Measurements from ENCODE around the gene TNFAIP2. TPM values are rescaled to one million over a fixed set of nuclear protein-coding genes. Genes with fewer than 3 reads are reported as not detected.

The TNFAIP2 gene
- total and polyA plus RNA-seq, 2 donors (not counting 3 experiments of a cell fraction or from before 2014, with no cell fraction given), result 31.6 to 42.7 TPM

GRCh38 chr14:103118018-103118662 is 5.1 kb upstream of the TNFAIP2 start:
- Histone ChIP-seq H3K4me2 (ENCODE audit: insufficient read depth, low read length) (no peak overlapping the region), H2AFZ (ENCODE audit: low read depth, low read length) (peak overlapping the region; percentile 46), H4K20me1 (replicated peaks; ENCODE audit: control insufficient read depth, extremely low read depth, insufficient read depth, low read length) (no peaks in the 10 kb centered on the region), H3K27me3 (ENCODE audit: control insufficient read depth in 2 of 2, insufficient read depth in 2 of 2, low read length in 2 of 2) (no peaks in the 10 kb centered on the region), H3K9me3 (replicated peaks; ENCODE audit: control insufficient read depth, insufficient read depth, low read length) (no peaks in the 10 kb centered on the region), H3K9ac (replicated peaks; ENCODE audit: extremely low read depth, insufficient read depth, low read length) (no peak overlapping the region), H3K4me3 (replicated peaks in 1 of 3; ENCODE audit: insufficient read depth in 1 of 3, low read depth in 1 of 3, low read length in 3 of 3) (no peak overlapping the region), H3K27ac (ENCODE audit: insufficient read depth, low read depth, low read length) (no peak overlapping the region), H3K9me1 (replicated peaks; ENCODE audit: control insufficient read depth, extremely low read depth, insufficient read depth, low read length) (no peaks in the 10 kb centered on the region), H3K4me1 (ENCODE audit: control insufficient read depth, extremely low read depth, insufficient read depth, low read length) (peaks cover 26% of the 10 kb centered on the region), H3K36me3 (ENCODE audit: control insufficient read depth in 2 of 2, extremely low read depth in 1 of 2, insufficient read depth in 2 of 2, low read length in 2 of 2) (no peaks in the 10 kb centered on the region), H3K79me2 (ENCODE audit: control insufficient read depth, insufficient read depth, low read length) (no peaks in the 10 kb centered on the region)
- TF ChIP-seq MAX (IDR thresholded peaks at IDR 0.05; ENCODE audit: insufficient read depth, insufficient read length) (peak; percentile 76), MYC (IDR thresholded peaks at IDR 0.05; ENCODE audit: low read depth, low read length) (no peak)
- DNase-seq (ENCODE audit: low read depth, low spot score) (peak; percentile 34), FAIRE-seq (peak; percentile 83)
- POLR2A ChIA-PET, result interaction anchor here (0.7 kb wide), 1 partner anchor 18 kb away, joined by 6 read pairs; no protein-coding TSS in a partner anchor
- CTCF ChIA-PET, result interaction anchor here (1.2 to 2.2 kb wide), 4 partner anchors 9 to 17 kb away, joined by 3 to 33 read pairs (median 7); no protein-coding TSS in a partner anchor
- BruUV-seq (replicated peaks), result no TSS peak
- intact Hi-C loops (cut with micrococcal nuclease) (no loop called here), dilution Hi-C loops (cut with MboI; ENCODE audit: extremely low pct_ligation_motif_present, low sequenced_read_pairs) (no loop called here)

- ChIA-PET POLR2A (interaction anchor here (0.7 kb wide), 1 partner anchor 19 kb away, joined by 6 read pairs; no protein-coding TSS in a partner anchor), CTCF (interaction anchor here (1.2 to 2.2 kb wide), 4 partner anchors 8 to 16 kb away, joined by 3 to 33 read pairs (median 7); no protein-coding TSS in a partner anchor)
- no TSS peak for BruUV-seq (replicated peaks)
- no peaks in the 10 kb centered on the region for H3K27me3 ChIP-seq (ENCODE audit: control insufficient read depth in 2 of 2, insufficient read depth in 2 of 2, low read length in 2 of 2)
- FAIRE-seq (no peak), DNase-seq (ENCODE audit: low read depth, low spot score) (no peak)
- dilution Hi-C loops (cut with MboI; ENCODE audit: extremely low pct_ligation_motif_present, low sequenced_read_pairs) (no loop called here), intact Hi-C loops (cut with micrococcal nuclease) (no loop called here)
- H3K27ac ChIP-seq (ENCODE audit: insufficient read depth, low read depth, low read length), result no peak overlapping the region
- H2AFZ ChIP-seq (ENCODE audit: low read depth, low read length), result no peak overlapping the region
- H3K9me3 ChIP-seq (replicated peaks; ENCODE audit: control insufficient read depth, insufficient read depth, low read length), result no peaks in the 10 kb centered on the region
- H4K20me1 ChIP-seq (replicated peaks; ENCODE audit: control insufficient read depth, extremely low read depth, insufficient read depth, low read length), result no peaks in the 10 kb centered on the region
- H3K4me1 ChIP-seq (ENCODE audit: control insufficient read depth, extremely low read depth, insufficient read depth, low read length), result peaks cover 26% of the 10 kb centered on the region
- no peak overlapping the region for H3K4me2 ChIP-seq (ENCODE audit: insufficient read depth, low read length)
- H3K9me1 ChIP-seq (replicated peaks; ENCODE audit: control insufficient read depth, extremely low read depth, insufficient read depth, low read length), result no peaks in the 10 kb centered on the region
- H3K4me3 ChIP-seq (replicated peaks in 1 of 3; ENCODE audit: insufficient read depth in 1 of 3, low read depth in 1 of 3, low read length in 3 of 3), result no peak overlapping the region
- H3K79me2 ChIP-seq (ENCODE audit: control insufficient read depth, insufficient read depth, low read length), result no peaks in the 10 kb centered on the region
- H3K9ac ChIP-seq (replicated peaks; ENCODE audit: extremely low read depth, insufficient read depth, low read length), result no peak overlapping the region
- no peaks in the 10 kb centered on the region for H3K36me3 ChIP-seq (ENCODE audit: control insufficient read depth in 2 of 2, extremely low read depth in 1 of 2, insufficient read depth in 2 of 2, low read length in 2 of 2)
- no peak for TF ChIP-seq MYC (IDR thresholded peaks at IDR 0.05; ENCODE audit: low read depth, low read length)
- TF ChIP-seq POLR2A (IDR thresholded peaks at IDR 0.05; ENCODE audit: low read depth, low read length), result no peak
- TF ChIP-seq JUN (IDR thresholded peaks at IDR 0.05; ENCODE audit: borderline replicate concordance, insufficient read depth, insufficient read length, low read depth), result no peak
- TF ChIP-seq, protein P1, sequence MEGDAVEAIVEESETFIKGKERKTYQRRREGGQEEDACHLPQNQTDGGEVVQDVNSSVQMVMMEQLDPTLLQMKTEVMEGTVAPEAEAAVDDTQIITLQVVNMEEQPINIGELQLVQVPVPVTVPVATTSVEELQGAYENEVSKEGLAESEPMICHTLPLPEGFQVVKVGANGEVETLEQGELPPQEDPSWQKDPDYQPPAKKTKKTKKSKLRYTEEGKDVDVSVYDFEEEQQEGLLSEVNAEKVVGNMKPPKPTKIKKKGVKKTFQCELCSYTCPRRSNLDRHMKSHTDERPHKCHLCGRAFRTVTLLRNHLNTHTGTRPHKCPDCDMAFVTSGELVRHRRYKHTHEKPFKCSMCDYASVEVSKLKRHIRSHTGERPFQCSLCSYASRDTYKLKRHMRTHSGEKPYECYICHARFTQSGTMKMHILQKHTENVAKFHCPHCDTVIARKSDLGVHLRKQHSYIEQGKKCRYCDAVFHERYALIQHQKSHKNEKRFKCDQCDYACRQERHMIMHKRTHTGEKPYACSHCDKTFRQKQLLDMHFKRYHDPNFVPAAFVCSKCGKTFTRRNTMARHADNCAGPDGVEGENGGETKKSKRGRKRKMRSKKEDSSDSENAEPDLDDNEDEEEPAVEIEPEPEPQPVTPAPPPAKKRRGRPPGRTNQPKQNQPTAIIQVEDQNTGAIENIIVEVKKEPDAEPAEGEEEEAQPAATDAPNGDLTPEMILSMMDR (IDR thresholded peaks at IDR 0.05; ENCODE audit: extremely low read depth in 1 of 2, insufficient read depth in 1 of 2, low read depth in 1 of 2, low read length in 2 of 2), result no peak
- no peak for TF ChIP-seq MAX (IDR thresholded peaks at IDR 0.05; ENCODE audit: insufficient read depth, insufficient read length)
- TF ChIP-seq GATA2 (IDR thresholded peaks at IDR 0.05; ENCODE audit: insufficient read depth, insufficient read length, low read depth, low read length), result no peak
- no peak for TF ChIP-seq EZH2 (IDR thresholded peaks at IDR 0.05; ENCODE audit: borderline replicate concordance, low read depth, low read length, severe bottlenecking)
- no peak for TF ChIP-seq FOS (IDR thresholded peaks at IDR 0.05; ENCODE audit: borderline replicate concordance, insufficient read depth, low read length)
- no peak for TF ChIP-seq POLR2AphosphoS5 (IDR thresholded peaks at IDR 0.05; ENCODE audit: insufficient read depth, low read depth, low read length)
Observed at GRCh38 chr14:103118663-103119404, 4.4 kb upstream of the TNFAIP2 start.
